Stimulated activated CD4-positive, alpha-beta T cell treated with anti-CD3 and anti-CD28 coated beads, Interleukin-4, amount 100 ng/mL, for 4 hours (primary cell): ENCODE measurements around the gene RPS6KA2.
"Not testable (repeated sequence)": the region's sequence is repeated elsewhere in the genome, so short reads cannot be mapped to it uniquely, and the experiment has no call there.

ENCODE experiments used
- DNase-seq, 2 experiments: peaks; one replicate each; pipeline ENCODE4 v3.0.0-alpha.2; 2020

Gene RPS6KA2

DNA sequence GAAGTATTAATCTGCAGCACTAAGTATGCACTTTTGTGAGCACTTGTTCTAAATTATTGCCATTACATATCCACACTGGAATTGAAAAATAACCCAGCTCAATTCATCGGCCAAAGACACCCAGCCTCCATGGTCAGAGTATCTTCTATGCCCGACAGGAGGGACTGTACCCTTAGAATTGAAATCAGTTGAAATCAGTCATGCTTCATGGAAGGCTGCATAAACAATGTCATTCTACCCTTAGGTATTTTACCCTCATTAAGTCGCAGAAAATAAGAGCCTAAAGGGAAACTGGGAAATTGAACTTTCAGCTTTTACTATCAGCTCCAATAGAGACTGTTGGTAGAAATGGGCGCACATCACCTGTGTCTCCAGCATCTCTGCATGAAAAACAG is 37.7 kb downstream of the RPS6KA2 start:
- no peak for DNase-seq

DNA sequence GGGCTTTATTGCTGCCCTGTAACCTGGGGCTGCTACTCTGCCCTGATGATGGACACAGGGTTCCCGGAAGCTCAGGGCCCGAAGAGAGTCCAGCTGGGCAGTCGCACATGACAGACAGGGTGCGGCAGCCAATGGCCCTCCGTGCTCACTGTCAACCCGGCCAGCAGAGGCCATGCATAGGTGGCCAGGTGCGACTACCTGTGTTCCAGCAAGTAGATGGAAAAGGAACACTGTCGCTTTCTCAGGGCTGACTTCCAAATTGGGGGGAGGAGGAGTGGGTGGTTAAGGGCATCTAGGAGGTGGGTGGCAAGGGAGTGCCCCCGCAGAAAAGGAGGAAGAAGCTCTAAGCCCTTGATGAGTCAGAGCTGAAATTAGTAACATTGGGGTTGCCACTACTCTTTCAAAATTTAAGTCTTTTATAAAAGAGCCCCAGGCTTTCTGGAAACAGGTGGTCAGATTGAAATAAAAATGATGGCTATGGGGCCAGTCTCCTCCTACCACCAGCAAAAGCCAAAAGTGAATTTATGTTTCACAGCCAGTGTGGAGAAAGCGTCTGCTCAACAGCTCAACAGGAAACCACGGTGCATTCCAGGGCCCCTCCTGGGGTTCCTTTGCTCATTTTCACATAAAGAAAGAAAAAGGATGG is 38.2 kb downstream of the RPS6KA2 start:
- DNase-seq = peak in 1 of 2 experiments; percentile 10

DNA sequence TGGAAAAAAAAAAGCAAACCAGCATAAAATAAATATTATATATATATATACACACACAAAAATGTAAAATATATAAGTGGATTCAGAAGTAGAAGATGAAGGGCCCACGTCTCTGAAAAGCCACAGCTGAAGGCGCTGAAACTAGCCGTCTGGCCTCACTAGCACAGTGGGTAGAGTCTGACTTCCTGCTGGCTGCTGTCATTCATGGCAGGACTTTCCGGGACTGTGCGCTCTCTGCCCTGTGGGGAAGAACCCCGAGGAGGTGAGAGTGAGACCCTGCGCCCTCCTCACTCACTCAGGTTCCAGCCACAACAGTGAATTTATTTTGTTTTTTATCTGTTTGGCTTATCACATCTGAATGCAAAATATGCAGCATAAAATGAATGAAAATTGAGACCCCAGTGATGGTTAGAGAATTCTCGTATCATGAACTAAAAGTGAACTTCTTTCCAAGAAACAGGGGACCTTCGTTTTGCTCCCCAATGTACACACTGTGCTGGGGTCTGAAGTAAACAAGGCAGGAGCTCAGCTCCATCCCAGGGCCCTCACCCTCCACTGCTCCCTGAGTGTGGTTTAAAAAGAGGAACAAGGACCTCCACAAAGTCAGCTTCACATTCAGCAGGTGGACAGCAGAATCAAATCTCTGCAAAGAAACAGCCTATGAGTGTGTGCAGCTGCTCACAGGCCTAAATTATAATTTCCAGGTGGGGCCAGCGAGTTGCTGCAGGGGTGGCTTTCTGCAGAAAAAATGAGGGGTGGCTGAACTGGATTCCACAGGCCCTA is 39.2 kb downstream of the RPS6KA2 start:
- DNase-seq = no peak

DNA sequence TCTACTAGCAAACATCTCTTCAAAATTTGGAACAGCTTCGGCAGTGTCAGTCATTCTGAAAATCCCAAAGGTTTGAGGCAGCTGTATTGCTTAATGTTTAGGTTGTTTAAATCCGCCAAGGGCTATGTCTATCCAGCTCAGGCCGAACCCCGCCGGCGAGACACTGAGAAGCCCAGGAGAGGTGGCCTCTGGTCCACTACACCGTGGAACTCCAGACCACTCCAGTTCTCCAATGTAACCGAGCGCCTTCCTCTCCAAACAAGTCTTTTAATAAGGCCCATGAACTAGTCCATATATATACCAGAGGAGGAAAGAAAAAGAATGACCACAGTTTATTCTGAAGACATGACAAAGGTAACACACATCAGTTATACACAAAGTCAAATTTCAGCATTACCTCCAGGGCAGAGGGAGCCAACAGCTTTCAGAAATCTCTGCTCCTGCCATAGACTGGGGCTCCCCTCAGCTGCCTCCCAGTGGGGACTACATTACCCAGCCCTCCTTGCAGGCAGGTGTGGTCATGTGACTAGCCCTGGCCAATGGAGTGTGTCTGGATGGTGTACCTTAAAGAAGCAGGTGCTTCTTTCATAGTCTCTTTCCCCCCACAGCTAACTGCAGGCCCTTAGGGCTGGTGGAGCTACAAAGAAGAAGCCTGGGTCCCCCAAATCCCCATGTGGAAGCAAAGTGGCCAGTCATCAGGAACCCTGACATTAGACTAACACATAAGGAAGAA is 40.5 kb downstream of the RPS6KA2 start, which contains the start of gene RAMACL:
Gene RAMACL, minus strand, starts transcription at position 255 of the 733 bp plus-strand sequence. Its CDS starts 201 bp downstream, at position 54.
- DNase-seq = peak; percentile 21 to 39

DNA sequence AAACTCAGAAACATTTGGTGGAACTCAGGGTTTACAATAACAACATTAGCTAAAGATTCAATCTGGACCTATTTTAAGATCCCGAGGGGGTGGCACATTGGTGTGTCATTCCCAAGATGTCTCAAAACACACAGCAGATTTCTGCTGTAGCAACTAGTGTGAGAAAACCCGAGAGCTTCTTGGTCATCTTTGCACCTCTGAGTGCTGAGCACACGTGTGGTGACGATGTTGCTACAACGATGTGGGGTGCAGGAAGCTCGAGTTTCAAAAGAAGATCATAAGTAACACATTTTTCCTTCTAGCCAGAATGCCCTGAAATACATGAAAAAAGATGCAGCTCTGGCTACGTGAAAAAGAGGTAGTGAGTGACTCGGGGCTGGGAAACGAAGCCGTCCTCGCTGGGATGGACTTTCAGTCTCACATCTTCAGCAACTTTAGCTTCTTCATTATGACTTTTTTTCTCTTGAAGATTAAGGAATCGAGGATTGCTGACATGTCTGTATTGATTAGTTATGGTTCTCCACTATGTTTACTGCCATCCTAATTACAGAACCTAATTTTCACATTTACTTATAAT is 42.1 kb downstream of the RPS6KA2 start:
- DNase-seq = no peak

DNA sequence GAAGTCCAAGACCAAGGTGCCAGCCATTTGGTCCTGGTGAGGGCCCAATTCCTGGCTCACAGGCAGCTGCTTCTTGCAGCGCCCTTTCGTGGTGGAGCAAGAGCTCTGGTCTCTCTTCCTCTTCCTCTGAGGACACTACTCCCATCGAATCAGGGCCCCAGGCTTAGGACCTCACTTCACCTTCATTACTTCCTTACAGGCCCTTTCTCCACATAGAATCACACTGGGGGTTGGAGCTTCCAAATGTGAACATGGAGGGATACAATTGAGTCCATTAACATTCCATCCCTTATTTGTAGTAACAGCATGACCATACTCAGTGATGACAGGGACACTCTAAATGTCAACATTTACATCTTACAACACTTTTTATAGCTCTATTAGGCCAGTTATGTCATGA is 42.9 kb downstream of the RPS6KA2 start:
- DNase-seq = no peak

DNA sequence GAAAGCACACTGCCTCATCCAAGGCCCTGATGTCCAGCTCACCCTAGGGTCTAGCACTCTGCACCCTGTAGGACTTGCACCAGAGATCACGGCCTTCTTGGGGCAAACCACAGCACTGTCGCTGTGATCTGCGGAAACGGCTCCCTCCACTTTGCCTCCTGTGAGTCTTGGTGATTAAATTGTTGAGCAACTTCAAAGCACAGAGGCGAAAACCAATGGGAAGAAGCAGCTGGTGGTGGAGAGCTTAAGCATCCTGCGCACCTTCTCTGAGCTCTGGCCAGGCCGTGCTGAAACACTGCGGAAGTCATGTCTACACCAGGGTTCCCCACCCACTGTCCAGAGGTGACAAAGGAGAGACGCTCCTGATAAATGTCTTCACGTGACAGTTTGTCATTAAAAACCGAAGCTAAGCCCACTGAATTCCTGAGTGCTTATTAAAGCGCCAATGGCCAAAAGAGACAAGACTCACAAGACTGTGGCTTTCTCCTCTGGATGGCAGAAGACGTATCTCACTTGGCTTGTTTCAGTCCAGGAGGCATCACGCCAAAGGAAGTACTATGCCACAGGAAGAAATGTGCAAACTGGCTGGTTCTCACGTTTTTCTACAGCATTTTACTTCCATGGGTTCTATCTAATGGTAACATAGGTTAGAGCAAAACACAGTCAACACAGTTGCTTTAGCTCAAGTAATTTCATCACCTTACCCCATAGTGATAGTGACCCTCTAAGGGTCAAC is 43.7 kb downstream of the RPS6KA2 start:
- DNase-seq = no peak

DNA sequence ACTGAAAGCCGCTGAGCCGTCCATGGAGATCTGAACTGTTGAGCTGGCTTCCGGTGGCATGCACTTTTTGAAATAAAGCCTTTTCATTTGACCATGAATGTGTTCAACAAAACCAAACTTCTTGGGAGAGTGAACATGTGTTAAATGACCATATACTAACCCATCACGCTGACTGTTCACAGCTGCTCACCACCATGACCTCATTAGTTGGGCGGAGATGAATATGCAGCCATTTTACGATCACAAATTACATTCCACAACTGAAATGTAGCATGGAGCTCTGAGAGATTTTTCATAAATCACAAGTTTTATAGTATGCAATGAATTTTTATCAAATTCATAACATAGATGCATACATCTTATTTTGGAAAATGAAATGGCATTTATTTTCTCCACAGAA is 44.8 kb downstream of the RPS6KA2 start:
- no peak for DNase-seq

DNA sequence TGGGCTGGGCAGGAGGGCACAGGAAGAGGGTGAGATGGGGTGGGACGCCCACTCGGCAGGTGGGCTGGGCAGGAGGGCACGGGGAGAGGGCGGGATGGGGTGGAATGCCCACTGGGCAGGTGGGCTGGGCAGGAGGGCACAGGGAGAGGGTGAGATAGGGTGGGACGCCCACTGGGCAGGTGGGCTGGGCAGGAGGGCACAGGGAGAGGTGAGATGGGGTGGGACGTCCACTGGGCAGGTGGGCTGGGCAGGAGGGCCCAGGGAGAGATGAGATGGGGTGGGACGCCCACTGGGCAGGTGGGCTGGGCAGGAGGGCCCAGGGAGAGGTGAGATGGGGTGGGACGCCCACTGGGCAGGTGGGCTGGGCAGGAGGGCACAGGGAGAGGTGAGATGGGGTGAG is 45.2 kb downstream of the RPS6KA2 start:
- not testable (repeated sequence) for DNase-seq

DNA sequence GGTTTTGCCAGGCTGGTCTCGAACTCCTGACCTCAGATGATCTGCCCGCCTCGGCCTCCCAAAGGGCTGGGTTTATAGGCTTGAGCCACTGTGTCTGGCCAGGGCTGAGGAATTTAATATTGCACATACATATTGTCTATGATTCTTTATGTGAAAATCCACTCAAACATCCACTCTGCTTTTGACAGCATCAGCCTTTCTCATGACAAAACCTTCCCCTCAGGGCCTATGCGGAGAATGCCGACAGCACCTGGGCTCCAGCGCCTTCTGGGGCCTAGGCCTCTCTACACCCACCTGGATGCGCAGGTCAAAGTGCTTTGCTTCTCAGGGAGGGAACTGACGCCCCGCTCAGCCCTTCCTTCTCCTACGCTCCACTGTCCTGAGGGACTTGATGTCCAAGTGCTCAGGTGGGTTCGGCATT is 46.0 kb downstream of the RPS6KA2 start:
- no peak for DNase-seq

DNA sequence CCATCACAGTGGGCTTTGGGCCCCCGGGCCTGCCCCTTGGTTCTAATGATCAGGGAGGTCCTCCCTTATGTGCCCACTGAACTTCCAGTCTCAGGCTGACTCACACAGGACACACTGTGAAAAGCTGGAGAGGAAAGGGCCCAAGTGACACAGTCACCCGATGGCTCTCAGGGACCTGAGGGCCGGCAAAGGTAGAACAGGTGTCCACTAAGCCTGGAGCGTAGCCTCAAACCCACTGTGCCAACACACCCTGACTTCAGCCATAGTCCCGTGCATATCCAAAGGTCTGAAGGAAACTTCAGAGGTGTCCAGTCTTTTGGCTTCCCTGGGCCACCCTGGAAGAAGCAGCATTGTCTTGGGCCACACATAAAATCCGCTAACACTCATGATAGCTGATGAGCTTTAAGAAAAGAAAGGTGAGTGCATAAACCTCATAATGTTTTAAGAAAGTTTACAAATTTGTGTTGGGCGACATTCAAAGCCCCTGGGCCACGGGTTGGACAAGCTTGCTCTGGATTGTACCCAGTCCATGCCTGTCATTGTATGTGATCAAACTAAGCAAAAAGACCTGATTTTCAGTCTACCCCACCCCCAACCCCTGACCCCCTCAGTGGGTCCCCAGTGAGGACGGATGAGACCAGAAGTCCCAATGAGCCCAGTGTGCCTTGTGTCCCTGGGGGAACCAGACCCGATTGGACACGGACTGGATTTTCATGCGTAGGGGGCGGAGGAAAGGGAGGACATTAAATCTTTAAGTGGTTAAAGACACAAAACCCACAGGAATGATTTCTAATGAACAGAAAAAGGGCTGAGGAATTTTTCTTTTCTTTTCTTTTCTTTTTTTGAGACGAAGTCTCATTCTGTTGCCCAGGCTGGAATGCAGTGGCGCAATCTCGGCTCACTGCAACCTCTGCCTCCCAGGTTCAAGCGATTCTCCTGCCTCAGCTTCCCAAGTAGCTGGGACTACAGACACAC is 46.7 kb downstream of the RPS6KA2 start:
- DNase-seq = no peak

DNA sequence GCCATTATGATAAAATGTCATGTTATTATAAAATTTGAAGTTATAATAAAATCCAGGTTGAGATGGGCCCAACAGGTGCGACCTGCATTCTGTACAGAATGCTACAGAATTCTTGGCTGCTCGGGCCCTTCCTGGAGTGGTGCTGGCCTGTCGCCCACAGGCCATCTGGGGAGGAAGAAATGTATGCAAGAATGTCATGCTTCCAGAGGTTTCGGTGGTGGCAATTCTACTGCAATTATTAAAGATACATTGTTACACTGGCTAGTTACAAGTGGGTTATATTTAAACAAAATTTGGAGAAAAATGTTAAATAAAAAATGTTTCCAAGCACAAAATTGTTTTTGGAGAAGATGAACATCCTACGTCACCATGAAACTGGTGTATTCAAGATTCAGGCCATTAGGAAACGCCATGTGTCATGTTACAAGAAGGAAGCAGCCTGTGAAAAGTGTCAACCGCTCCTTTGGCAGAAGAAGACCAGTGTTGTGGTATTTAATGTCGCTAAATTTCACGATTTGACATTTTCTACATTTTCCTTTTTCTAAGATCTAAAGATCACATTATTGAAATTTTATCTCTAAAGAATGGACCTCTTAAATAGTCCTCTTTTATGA is 47.7 kb downstream of the RPS6KA2 start:
- no peak for DNase-seq

DNA sequence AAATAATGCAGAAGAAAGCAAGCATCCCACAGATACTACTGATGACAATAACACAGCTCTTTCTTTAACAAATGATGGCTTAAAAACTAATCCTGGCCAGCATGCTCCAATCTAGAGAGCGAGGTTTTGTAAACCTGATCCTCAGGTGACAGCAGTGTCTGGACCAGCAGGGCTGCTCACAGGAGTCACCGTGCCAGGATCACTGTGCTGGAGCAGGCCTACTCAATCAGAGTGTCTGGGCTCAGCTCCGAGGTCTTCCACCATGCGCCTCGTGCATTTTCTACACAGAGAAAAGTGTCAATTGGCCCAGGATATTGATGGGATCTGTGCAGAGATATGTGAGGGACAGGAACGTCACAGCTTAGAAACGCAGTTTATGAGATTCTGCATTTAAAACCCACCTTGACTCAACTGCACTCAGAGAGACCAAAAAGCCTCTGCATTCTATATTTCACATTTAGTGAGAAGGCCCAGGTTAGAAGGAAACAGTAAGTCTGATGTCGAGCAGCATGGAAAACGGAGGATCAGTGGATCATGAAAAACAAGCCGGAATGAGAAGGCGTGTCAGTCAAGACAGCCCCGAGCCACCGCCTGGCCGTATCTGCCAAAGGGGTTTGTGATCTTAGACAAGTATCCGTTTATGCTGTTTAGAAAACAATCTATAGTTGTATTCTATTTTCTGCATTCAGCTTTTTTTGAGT is 48.4 kb downstream of the RPS6KA2 start:
- DNase-seq = no peak

DNA sequence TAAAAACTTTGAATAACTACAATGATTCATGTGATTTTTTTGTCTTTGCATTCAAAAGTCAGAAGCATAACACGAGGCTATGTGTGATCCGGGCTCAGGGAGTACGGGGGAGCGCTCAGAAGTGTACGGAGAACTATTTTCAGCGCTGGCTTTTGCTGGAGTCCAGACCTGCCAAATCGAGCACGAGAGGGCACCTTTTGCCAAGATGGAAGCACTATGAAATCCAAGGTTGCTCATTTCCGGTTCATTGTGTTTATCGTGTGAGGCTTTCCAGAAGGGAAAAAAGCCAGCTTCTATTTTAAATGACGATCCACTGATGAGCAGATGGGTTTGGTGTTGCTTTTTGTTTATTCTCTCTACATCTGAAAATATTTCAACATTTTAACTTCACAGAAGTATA is 51.8 kb downstream of the RPS6KA2 start:
- DNase-seq = no peak

DNA sequence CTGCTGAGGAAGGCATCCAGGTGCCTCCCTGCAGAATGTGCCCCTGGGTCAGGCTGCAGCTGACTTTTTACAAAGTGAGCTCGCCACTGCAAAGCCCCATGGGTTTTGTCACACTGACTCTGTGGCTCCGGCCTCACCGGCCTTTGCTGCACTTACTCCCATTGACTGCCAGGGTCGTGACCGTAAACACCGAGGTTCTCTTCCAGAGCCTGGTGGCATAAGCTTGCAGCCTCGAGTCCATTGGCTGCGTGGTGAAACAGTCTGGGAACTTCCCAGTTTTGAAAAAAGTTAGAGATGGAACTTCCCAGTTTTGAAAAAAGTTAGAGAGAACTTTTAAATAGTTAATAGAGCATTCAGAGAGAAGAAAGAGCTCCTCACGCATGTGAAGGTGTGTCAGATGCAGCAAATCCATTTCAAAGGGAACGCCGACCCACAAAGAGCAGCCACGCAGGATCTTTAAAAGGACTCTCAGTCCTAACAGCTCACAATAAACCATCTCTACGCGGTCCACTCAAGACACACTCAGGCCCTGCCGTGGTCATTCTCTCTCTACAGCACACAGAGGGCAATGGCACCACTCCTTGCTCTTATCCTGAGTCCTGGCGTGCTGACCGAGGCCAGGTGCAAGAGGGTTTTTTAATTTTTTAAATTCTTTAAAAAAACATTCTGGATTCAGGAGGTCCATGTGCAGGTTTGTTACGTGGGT is 53.4 kb downstream of the RPS6KA2 start:
- no peak for DNase-seq

DNA sequence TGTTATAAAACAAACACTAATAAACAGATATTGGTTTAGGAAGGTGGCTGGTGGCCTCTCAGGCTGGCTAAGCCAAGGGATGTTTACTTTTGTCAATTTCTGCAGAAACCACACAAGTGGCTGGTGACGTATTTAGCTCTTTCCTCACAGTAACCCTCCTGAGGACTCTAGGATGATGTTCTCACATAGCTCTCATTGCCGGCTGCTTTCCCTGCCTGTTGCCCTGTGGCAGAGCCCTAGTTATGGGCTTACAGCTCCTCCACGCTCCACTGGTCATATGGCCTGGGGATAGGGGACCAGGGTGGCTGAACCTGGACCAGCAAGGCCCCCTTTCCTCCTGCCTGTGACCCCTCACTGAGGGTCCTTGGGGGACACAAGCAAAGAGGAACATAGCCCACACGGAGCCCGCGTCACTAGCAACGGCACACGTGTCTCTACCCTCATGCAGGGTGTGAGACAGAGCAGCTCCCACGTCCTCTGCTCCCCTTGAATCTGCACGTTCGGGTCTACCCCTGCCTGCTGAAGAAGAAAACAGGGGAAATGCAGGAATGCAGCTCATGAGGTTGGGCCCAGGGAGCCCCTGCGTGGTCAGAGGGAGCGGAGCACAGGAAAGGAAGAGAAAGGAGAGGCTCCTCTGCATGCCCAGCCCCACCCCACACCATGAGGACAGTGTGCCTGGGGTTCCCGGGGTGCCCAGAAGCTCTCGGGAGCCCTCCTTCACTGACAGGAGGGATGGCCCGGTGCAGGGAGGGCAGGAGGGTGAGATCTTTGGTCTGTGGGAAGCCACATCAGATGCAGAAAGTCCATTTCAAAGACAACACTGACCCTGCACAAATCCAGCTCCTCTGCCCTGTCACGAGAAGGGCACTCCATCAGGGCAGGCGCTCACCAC is 54.4 kb downstream of the RPS6KA2 start:
- no peak for DNase-seq

DNA sequence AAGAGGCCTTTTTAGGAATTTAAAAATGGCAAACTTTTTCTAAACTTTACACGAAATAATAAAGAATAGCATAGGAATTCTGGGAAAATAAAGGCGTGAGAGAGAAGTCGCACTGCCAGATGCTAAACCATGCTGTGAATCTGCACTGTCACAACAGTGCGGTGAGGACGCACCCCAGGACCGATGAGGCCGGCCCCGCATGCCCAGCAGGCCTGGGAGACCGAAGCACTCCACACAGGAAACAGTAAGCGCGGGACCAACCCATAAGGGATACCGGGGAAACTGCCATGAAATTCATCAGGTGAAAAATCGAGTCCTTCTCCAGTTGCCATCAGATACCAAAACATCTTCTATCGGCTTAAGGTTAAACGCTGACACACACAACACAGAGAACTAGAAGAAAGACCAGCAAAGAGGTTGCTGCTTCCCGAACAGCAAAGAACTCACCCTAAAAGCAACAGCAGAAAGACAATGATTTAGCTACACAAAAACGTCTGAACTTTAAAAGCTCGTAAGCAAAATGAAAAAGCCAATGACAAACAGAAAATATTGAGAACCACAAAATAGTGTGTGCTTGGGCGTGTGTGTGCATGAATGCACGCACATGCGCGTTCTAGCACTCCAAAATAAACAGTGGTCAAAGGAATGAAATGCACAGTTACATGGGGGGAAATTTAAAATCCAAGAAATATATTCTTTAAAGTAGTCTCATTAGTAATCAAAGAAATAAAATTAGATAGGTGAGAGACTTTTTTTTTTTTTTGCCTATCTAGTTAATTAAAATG is 55.9 kb downstream of the RPS6KA2 start:
- DNase-seq = no peak

DNA sequence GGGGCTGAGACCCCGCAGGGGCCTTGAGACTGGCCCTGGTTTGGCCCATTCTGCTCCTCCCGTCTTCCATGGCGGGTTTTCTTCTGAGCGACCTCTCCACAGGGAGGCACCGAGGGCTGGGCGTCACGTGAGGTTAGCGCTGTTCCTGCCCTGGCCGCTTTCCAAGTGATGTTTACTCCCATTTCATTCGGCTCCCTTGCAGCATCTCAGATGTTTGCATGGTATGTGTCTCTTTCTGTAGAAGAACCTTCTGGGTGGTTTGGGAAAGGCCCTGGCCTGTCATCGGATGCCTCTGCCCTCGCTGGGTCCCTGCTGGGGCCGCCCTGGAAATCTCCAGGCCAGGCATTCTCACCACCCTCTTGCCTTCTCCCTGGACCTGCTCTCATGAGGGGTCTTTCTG is 57.8 kb downstream of the RPS6KA2 start:
- DNase-seq = no peak
